ENCODE measurements around the gene PLEKHA8. TPM values are rescaled to one million over a fixed set of nuclear protein-coding genes. Genes with fewer than 3 reads are reported as not detected.

The PLEKHA8 gene
- total RNA-seq, 1 donor from 2014 or later = 4.8 TPM

- no peak overlapping the region for H3K27ac ChIP-seq
- intact Hi-C loops (cut with DNase I) = loop anchor here (10.0 kb wide), 1 partner anchor 404 kb away; no protein-coding TSS in a partner anchor
- no peak overlapping the region for H3K4me3 ChIP-seq
- no peak for DNase-seq (ENCODE audit: low spot score in 2 of 2)
- H3K36me3 ChIP-seq = peaks cover 10 to 33% of the 10 kb centered on the region in 2 donors
- H3K27me3 ChIP-seq = no peaks in the 10 kb centered on the region
- no peaks in the 10 kb centered on the region for H3K9me3 ChIP-seq
- no peak for TF ChIP-seq CTCF (IDR thresholded peaks at IDR 0.05)
- peaks cover 0 to 3% of the 10 kb centered on the region in 2 donors for H3K4me1 ChIP-seq
Observed at GRCh38 chr7:30160329-30160728, 132.1 kb downstream of the PLEKHA8 start.

- H3K9me3 ChIP-seq = no peaks in the 10 kb centered on the region
- intact Hi-C loops (cut with DNase I) = loop anchor here (10.0 kb wide), 1 partner anchor 403 kb away; no protein-coding TSS in a partner anchor
- H3K27ac ChIP-seq = peak overlapping the region in 1 of 2 donors; percentile 10
- DNase-seq (ENCODE audit: low spot score in 2 of 2) = no peak
- peaks cover 5 to 26% of the 10 kb centered on the region in 2 donors for H3K36me3 ChIP-seq
- H3K27me3 ChIP-seq = no peaks in the 10 kb centered on the region
- H3K4me3 ChIP-seq = no peak overlapping the region
- TF ChIP-seq CTCF (IDR thresholded peaks at IDR 0.05) = no peak
- peaks cover 0 to 3% of the 10 kb centered on the region in 2 donors for H3K4me1 ChIP-seq
Observed at GRCh38 chr7:30162133-30162532, 133.9 kb downstream of the PLEKHA8 start.

- no peaks in the 10 kb centered on the region for H3K27me3 ChIP-seq
- H3K4me3 ChIP-seq = no peak overlapping the region
- H3K9me3 ChIP-seq = no peaks in the 10 kb centered on the region
- H3K27ac ChIP-seq = peak overlapping the region; percentile 10 to 51
- H3K36me3 ChIP-seq = peaks cover under 1 to 25% of the 10 kb centered on the region in 2 donors
- no peak for DNase-seq (ENCODE audit: low spot score in 2 of 2)
- intact Hi-C loops (cut with DNase I) = loop anchor here (10.0 kb wide), 1 partner anchor 402 kb away; no protein-coding TSS in a partner anchor
- peaks cover 0 to 3% of the 10 kb centered on the region in 2 donors for H3K4me1 ChIP-seq
- no peak for TF ChIP-seq CTCF (IDR thresholded peaks at IDR 0.05)
Observed at GRCh38 chr7:30162622-30163124, 134.5 kb downstream of the PLEKHA8 start.

- Histone ChIP-seq H3K27me3 (no peaks in the 10 kb centered on the region), H3K4me3 (no peak overlapping the region), H3K36me3 (peaks cover 0 to 25% of the 10 kb centered on the region in 2 donors), H3K4me1 (peaks cover 0 to 3% of the 10 kb centered on the region in 2 donors), H3K27ac (peak overlapping the region; percentile 47 to 51), H3K9me3 (no peaks in the 10 kb centered on the region)
- intact Hi-C loops (cut with DNase I) = loop anchor here (10.0 kb wide), 1 partner anchor 401 kb away; no protein-coding TSS in a partner anchor
- no peak for DNase-seq (ENCODE audit: low spot score in 2 of 2)
- TF ChIP-seq CTCF (IDR thresholded peaks at IDR 0.05) = no peak
Observed at GRCh38 chr7:30163231-30163894, 135.2 kb downstream of the PLEKHA8 start.

GRCh38 chr7:30164567-30164966, 136.4 kb downstream of the PLEKHA8 start:
- peak; percentile 49 to 61 (median 52) for TF ChIP-seq CTCF (IDR thresholded peaks at IDR 0.05)
- Histone ChIP-seq H3K4me1 (peaks cover 0 to 5% of the 10 kb centered on the region in 2 donors), H3K27me3 (no peaks in the 10 kb centered on the region), H3K9me3 (no peaks in the 10 kb centered on the region), H3K36me3 (peaks cover 0 to 18% of the 10 kb centered on the region in 2 donors), H3K4me3 (no peak overlapping the region), H3K27ac (peak overlapping the region in 1 of 2 donors; percentile 47)
- DNase-seq (ENCODE audit: low spot score in 2 of 2) = no peak
- intact Hi-C loops (cut with DNase I) = loop anchor here (2.0 to 10.0 kb wide), 2 partner anchors 248 to 400 kb away; no protein-coding TSS in a partner anchor
